ENCODE measurements around the gene NOLC1. TPM values are rescaled to one million over a fixed set of nuclear protein-coding genes. Genes with fewer than 3 reads are reported as not detected.

NOLC1 gene
- total and polyA plus RNA-seq, 10 of the 15 experiments (the other 5 are each of a cell fraction or from before 2014, with no cell fraction given), result 91.7 to 244 (median 128) TPM

DNA sequence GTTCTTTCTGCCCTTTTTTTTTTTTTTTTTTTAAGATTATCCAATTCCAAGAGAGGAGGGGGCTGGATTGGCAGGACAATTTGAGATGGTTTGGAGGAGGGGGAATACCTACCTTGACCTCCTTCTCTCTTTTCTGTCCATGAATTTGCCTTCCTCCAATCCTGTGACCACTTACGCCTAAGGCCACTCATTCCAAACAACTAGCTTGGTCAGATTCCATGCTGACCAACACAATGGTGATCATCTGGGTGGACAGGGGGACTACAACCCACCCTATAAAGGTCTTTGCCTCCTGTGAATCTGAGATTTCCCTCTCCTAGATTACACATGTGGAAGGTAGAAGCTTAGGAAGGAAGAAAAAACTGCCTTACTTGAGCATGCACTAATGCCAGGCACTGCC is 29.7 kb upstream of the NOLC1 start:
- DNase-seq (ENCODE audit: low read depth, low spot score) (no peak), ATAC-seq (no peak), FAIRE-seq (no peak)
- WGBS (ENCODE audit: insufficient coverage, insufficient replicate concordance, low lambda C conversion rate, missing lambda C conversion rate), result 100% methylated on average over 1 of the region's 1 CpG
- TF ChIP-seq RCOR1 (conservative IDR thresholded peaks at IDR 0.05; ENCODE audit: low read depth, low read length), result no peak
- no peak for TF ChIP-seq MTA2 (IDR thresholded peaks at IDR 0.05; ENCODE audit: low read depth)
- TF ChIP-seq NFIC (IDR thresholded peaks at IDR 0.05; ENCODE audit: low read depth, low read length), result no peak
- TF ChIP-seq DPF2 (IDR thresholded peaks at IDR 0.05), result no peak
- no peak for TF ChIP-seq GABPA (IDR thresholded peaks at IDR 0.05; ENCODE audit: low read depth)
- no peak for TF ChIP-seq CBX5 (IDR thresholded peaks at IDR 0.05; ENCODE audit: low read depth)
- no peak overlapping the region for H3K9ac ChIP-seq (ENCODE audit: control insufficient read depth, insufficient read depth, low read length)
- in situ Hi-C loops (cut with MboI) (no loop called here), intact Hi-C loops (cut with micrococcal nuclease; ENCODE audit: unreplicated experiment) (no loop called here)
- H3K27me3 ChIP-seq (replicated peaks in 1 of 2; ENCODE audit: control insufficient read depth in 2 of 2, insufficient read depth in 2 of 2, low read length in 1 of 2), result no peaks in the 10 kb centered on the region
- CTCF ChIA-PET, result interaction anchor here (0.6 to 3.0 kb wide), 5 partner anchors 9 to 393 kb away, joined by 3 to 24 read pairs (median 4); partner anchors contain the start of genes NOLC1 and PPRC1
- no peak overlapping the region for H3K27ac ChIP-seq (ENCODE audit: control insufficient read depth, insufficient read depth)
- SMC1A ChIA-PET (ENCODE audit: uncharacterized antibody, unreplicated experiment), result interaction anchor here (0.9 to 1.7 kb wide), 2 partner anchors 10 to 29 kb away, joined by 3 to 4 read pairs; partner anchors contain the start of gene NOLC1
- H4K20me1 ChIP-seq (ENCODE audit: control insufficient read depth, insufficient read depth), result no peaks in the 10 kb centered on the region
- no peaks in the 10 kb centered on the region for H3K36me3 ChIP-seq (ENCODE audit: control insufficient read depth in 2 of 2, insufficient read depth in 2 of 2, low read length in 1 of 2)
- no peak overlapping the region for H3K4me3 ChIP-seq
- POLR2A ChIA-PET, result interaction anchor here (0.6 to 0.8 kb wide), 2 partner anchors 340 to 412 kb away, joined by 4 to 6 read pairs; no protein-coding TSS in a partner anchor
- H3K9me3 ChIP-seq (replicated peaks; ENCODE audit: control insufficient read depth, insufficient read depth, low read length), result no peaks in the 10 kb centered on the region
- peaks cover 25% of the 10 kb centered on the region for H3K4me1 ChIP-seq (ENCODE audit: control insufficient read depth, insufficient read depth, low read length)
- H2AFZ ChIP-seq (ENCODE audit: control insufficient read depth, low read depth, low read length), result no peak overlapping the region
- BruUV-seq (replicated peaks), result no TSS peak
- RAD21 ChIA-PET (ENCODE audit: unreplicated experiment), result no interaction called here
- H3K79me2 ChIP-seq (ENCODE audit: control insufficient read depth, insufficient read depth, low read length), result peaks cover 28% of the 10 kb centered on the region
- no peak overlapping the region for H3K4me2 ChIP-seq (ENCODE audit: control insufficient read depth, insufficient read depth)

- ChIA-PET RAD21 (ENCODE audit: unreplicated experiment) (no interaction called here), CTCF (interaction anchor here (0.8 to 3.0 kb wide), 5 partner anchors 8 to 286 kb away, joined by 4 to 24 read pairs (median 5); partner anchors contain the start of genes NOLC1 and PPRC1), POLR2A (interaction anchor here (0.6 kb wide), 1 partner anchor 413 kb away, joined by 6 read pairs; no protein-coding TSS in a partner anchor), SMC1A (ENCODE audit: uncharacterized antibody, unreplicated experiment) (interaction anchor here (0.7 to 1.0 kb wide), 2 partner anchors 8 to 12 kb away, joined by 4 read pairs; no protein-coding TSS in a partner anchor)
- Histone ChIP-seq H3K9me3 (replicated peaks; ENCODE audit: control insufficient read depth, insufficient read depth, low read length) (no peaks in the 10 kb centered on the region), H3K4me3 (no peak overlapping the region), H3K4me1 (ENCODE audit: control insufficient read depth, insufficient read depth, low read length) (peaks cover 17% of the 10 kb centered on the region), H3K4me2 (ENCODE audit: control insufficient read depth, insufficient read depth) (no peak overlapping the region), H2AFZ (ENCODE audit: control insufficient read depth, low read depth, low read length) (no peak overlapping the region), H3K79me2 (ENCODE audit: control insufficient read depth, insufficient read depth, low read length) (peaks cover 20% of the 10 kb centered on the region), H3K27ac (ENCODE audit: control insufficient read depth, insufficient read depth) (no peak overlapping the region), H3K27me3 (replicated peaks in 1 of 2; ENCODE audit: control insufficient read depth in 2 of 2, insufficient read depth in 2 of 2, low read length in 1 of 2) (no peaks in the 10 kb centered on the region), H4K20me1 (ENCODE audit: control insufficient read depth, insufficient read depth) (no peaks in the 10 kb centered on the region), H3K36me3 (ENCODE audit: control insufficient read depth in 2 of 2, insufficient read depth in 2 of 2, low read length in 1 of 2) (no peaks in the 10 kb centered on the region), H3K9ac (ENCODE audit: control insufficient read depth, insufficient read depth, low read length) (no peak overlapping the region)
- 91% methylated on average over 3 of the region's 3 CpGs for WGBS (ENCODE audit: insufficient coverage, insufficient replicate concordance, low lambda C conversion rate, missing lambda C conversion rate)
- ATAC-seq (no peak), FAIRE-seq (no peak), DNase-seq (ENCODE audit: low read depth, low spot score) (no peak)
- intact Hi-C loops (cut with micrococcal nuclease; ENCODE audit: unreplicated experiment), result no loop called here
- in situ Hi-C loops (cut with MboI), result no loop called here
- BruUV-seq (replicated peaks), result no TSS peak
- TF ChIP-seq POU2F2 (IDR thresholded peaks at IDR 0.05; ENCODE audit: borderline replicate concordance, low read depth, low read length) (no peak), ETV6 (conservative IDR thresholded peaks at IDR 0.05 in 1 of 2, IDR thresholded peaks at IDR 0.05 in 1 of 2; ENCODE audit: borderline replicate concordance in 1 of 2, low read depth in 1 of 2) (no peak), RAD51 (IDR thresholded peaks at IDR 0.05) (no peak), CHD4 (IDR thresholded peaks at IDR 0.05) (no peak), TCF7 (IDR thresholded peaks at IDR 0.05; ENCODE audit: borderline replicate concordance) (no peak)
- TF ChIP-seq, protein P1, sequence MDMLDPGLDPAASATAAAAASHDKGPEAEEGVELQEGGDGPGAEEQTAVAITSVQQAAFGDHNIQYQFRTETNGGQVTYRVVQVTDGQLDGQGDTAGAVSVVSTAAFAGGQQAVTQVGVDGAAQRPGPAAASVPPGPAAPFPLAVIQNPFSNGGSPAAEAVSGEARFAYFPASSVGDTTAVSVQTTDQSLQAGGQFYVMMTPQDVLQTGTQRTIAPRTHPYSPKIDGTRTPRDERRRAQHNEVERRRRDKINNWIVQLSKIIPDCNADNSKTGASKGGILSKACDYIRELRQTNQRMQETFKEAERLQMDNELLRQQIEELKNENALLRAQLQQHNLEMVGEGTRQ (IDR thresholded peaks at IDR 0.05; ENCODE audit: borderline replicate concordance, low read depth, low read length), result no peak
- TF ChIP-seq, protein P2, sequence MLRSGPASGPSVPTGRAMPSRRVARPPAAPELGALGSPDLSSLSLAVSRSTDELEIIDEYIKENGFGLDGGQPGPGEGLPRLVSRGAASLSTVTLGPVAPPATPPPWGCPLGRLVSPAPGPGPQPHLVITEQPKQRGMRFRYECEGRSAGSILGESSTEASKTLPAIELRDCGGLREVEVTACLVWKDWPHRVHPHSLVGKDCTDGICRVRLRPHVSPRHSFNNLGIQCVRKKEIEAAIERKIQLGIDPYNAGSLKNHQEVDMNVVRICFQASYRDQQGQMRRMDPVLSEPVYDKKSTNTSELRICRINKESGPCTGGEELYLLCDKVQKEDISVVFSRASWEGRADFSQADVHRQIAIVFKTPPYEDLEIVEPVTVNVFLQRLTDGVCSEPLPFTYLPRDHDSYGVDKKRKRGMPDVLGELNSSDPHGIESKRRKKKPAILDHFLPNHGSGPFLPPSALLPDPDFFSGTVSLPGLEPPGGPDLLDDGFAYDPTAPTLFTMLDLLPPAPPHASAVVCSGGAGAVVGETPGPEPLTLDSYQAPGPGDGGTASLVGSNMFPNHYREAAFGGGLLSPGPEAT (IDR thresholded peaks at IDR 0.05; ENCODE audit: low read depth), result no peak
- TF ChIP-seq, protein P3, sequence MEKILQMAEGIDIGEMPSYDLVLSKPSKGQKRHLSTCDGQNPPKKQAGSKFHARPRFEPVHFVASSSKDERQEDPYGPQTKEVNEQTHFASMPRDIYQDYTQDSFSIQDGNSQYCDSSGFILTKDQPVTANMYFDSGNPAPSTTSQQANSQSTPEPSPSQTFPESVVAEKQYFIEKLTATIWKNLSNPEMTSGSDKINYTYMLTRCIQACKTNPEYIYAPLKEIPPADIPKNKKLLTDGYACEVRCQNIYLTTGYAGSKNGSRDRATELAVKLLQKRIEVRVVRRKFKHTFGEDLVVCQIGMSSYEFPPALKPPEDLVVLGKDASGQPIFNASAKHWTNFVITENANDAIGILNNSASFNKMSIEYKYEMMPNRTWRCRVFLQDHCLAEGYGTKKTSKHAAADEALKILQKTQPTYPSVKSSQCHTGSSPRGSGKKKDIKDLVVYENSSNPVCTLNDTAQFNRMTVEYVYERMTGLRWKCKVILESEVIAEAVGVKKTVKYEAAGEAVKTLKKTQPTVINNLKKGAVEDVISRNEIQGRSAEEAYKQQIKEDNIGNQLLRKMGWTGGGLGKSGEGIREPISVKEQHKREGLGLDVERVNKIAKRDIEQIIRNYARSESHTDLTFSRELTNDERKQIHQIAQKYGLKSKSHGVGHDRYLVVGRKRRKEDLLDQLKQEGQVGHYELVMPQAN (conservative IDR thresholded peaks at IDR 0.05), result no peak
These were observed 29.0 kb upstream of the NOLC1 start for GRCh38 chr10:102123223-102123622.
